ENCODE data around the gene SUCLG2. TPM values are rescaled to one million over a fixed set of nuclear protein-coding genes. Genes with fewer than 3 reads are reported as not detected.

SUCLG2 gene
- total and polyA plus RNA-seq, 10 of the 15 experiments (the other 5 are each of a cell fraction or from before 2014, with no cell fraction given), result 17.8 to 50.9 (median 37.2) TPM

GRCh38 chr3:67509471-67510075, 144.8 kb downstream of the SUCLG2 start:
- BruUV-seq (replicated peaks), result no TSS peak
- no peak overlapping the region for H3K4me3 ChIP-seq
- DNase-seq (ENCODE audit: low read depth, low spot score) (no peak), ATAC-seq (no peak), FAIRE-seq (peak; percentile 31)
- H3K4me2 ChIP-seq (ENCODE audit: control insufficient read depth, insufficient read depth), result no peak overlapping the region
- H3K4me1 ChIP-seq (ENCODE audit: control insufficient read depth, insufficient read depth, low read length), result no peaks in the 10 kb centered on the region
- 0 out of 2 replicates have a peak, but pooled peaks have one; percentile 47 for TF ChIP-seq ZNF24 (IDR thresholded peaks at IDR 0.05)
- TF ChIP-seq, protein P1, sequence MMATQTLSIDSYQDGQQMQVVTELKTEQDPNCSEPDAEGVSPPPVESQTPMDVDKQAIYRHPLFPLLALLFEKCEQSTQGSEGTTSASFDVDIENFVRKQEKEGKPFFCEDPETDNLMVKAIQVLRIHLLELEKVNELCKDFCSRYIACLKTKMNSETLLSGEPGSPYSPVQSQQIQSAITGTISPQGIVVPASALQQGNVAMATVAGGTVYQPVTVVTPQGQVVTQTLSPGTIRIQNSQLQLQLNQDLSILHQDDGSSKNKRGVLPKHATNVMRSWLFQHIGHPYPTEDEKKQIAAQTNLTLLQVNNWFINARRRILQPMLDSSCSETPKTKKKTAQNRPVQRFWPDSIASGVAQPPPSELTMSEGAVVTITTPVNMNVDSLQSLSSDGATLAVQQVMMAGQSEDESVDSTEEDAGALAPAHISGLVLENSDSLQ (IDR thresholded peaks at IDR 0.05), result no peak
- no peak overlapping the region for H3K27ac ChIP-seq (ENCODE audit: control insufficient read depth, insufficient read depth)
- H3K9me3 ChIP-seq (replicated peaks; ENCODE audit: control insufficient read depth, insufficient read depth, low read length), result no peaks in the 10 kb centered on the region
- no peak overlapping the region for H3K9ac ChIP-seq (ENCODE audit: control insufficient read depth, insufficient read depth, low read length)
- SMC1A ChIA-PET (ENCODE audit: uncharacterized antibody, unreplicated experiment), result interaction anchor here (0.9 to 1.9 kb wide), 2 partner anchors 9 to 22 kb away, joined by 3 to 6 read pairs; no protein-coding TSS in a partner anchor
- intact Hi-C loops (cut with micrococcal nuclease; ENCODE audit: unreplicated experiment), result no loop called here
- POLR2A ChIA-PET, result no interaction called here
- peaks cover 0 to 3% of the 10 kb centered on the region in 2 experiments; a peak in 2 of 4 replicates for H3K36me3 ChIP-seq (ENCODE audit: control insufficient read depth in 2 of 2, insufficient read depth in 2 of 2, low read length in 1 of 2)
- CTCF ChIA-PET, result interaction anchor here (1.2 kb wide), 1 partner anchor 126 kb away, joined by 5 read pairs; no protein-coding TSS in a partner anchor
- 90% methylated on average over 4 of the region's 4 CpGs for WGBS (ENCODE audit: insufficient coverage, insufficient replicate concordance, low lambda C conversion rate, missing lambda C conversion rate)
- no peaks in the 10 kb centered on the region for H3K27me3 ChIP-seq (replicated peaks in 1 of 2; ENCODE audit: control insufficient read depth in 2 of 2, insufficient read depth in 2 of 2, low read length in 1 of 2)
- H3K79me2 ChIP-seq (ENCODE audit: control insufficient read depth, insufficient read depth, low read length), result no peaks in the 10 kb centered on the region
- RAD21 ChIA-PET (ENCODE audit: unreplicated experiment), result interaction anchor here (1.3 kb wide), 1 partner anchor 400 kb away, joined by 4 read pairs; no protein-coding TSS in a partner anchor
- in situ Hi-C loops (cut with MboI), result no loop called here
- H4K20me1 ChIP-seq (ENCODE audit: control insufficient read depth, insufficient read depth), result no peaks in the 10 kb centered on the region
- H2AFZ ChIP-seq (ENCODE audit: control insufficient read depth, low read depth, low read length), result no peak overlapping the region

DNA sequence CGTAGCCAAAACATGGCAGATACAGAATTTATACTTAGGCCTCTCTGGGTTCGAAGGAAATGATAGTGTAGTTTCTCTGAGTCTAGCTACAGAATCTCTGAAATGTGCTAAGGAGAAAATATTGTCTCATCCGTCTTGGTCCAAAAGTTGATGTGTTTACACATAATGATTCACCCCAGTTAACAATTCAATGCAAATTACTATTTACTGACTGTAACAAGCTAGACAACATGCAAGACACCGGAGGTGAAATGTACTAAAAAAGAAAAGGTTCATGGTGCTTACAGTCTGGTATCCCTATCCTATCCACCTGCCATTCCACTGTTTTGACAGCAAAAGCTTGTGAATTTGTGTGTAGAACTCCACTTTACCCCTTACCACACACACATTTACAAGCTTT, 146.8 kb downstream of the SUCLG2 start:
- intact Hi-C loops (cut with micrococcal nuclease; ENCODE audit: unreplicated experiment) (no loop called here), in situ Hi-C loops (cut with MboI) (no loop called here)
- Histone ChIP-seq H3K4me1 (ENCODE audit: control insufficient read depth, insufficient read depth, low read length) (no peaks in the 10 kb centered on the region), H3K27ac (ENCODE audit: control insufficient read depth, insufficient read depth) (no peak overlapping the region), H3K27me3 (replicated peaks in 1 of 2; ENCODE audit: control insufficient read depth in 2 of 2, insufficient read depth in 2 of 2, low read length in 1 of 2) (no peaks in the 10 kb centered on the region), H3K4me3 (no peak overlapping the region), H3K4me2 (ENCODE audit: control insufficient read depth, insufficient read depth) (no peak overlapping the region), H3K9ac (ENCODE audit: control insufficient read depth, insufficient read depth, low read length) (no peak overlapping the region), H3K79me2 (ENCODE audit: control insufficient read depth, insufficient read depth, low read length) (no peaks in the 10 kb centered on the region), H4K20me1 (ENCODE audit: control insufficient read depth, insufficient read depth) (no peaks in the 10 kb centered on the region), H3K9me3 (replicated peaks; ENCODE audit: control insufficient read depth, insufficient read depth, low read length) (no peaks in the 10 kb centered on the region), H3K36me3 (ENCODE audit: control insufficient read depth in 2 of 2, insufficient read depth in 2 of 2, low read length in 1 of 2) (peaks cover 0 to 2% of the 10 kb centered on the region in 2 experiments; a peak in 2 of 4 replicates), H2AFZ (ENCODE audit: control insufficient read depth, low read depth, low read length) (no peak overlapping the region)
- SMC1A ChIA-PET (ENCODE audit: uncharacterized antibody, unreplicated experiment), result interaction anchor here (1.2 to 1.5 kb wide), 3 partner anchors 18 to 32 kb away, joined by 3 read pairs; no protein-coding TSS in a partner anchor
- ATAC-seq (no peak), DNase-seq (ENCODE audit: low read depth, low spot score) (no peak), FAIRE-seq (no peak)
- TF ChIP-seq RUNX3 (IDR thresholded peaks at IDR 0.05; ENCODE audit: low read length) (no peak), PAX8 (IDR thresholded peaks at IDR 0.05) (no peak)
- 97% methylated on average over 4 of the region's 4 CpGs for WGBS (ENCODE audit: insufficient coverage, insufficient replicate concordance, low lambda C conversion rate, missing lambda C conversion rate)
- RAD21 ChIA-PET (ENCODE audit: unreplicated experiment), result no interaction called here
- CTCF ChIA-PET, result interaction anchor here (1.0 kb wide), 3 partner anchors 14 to 1767 kb away, joined by 3 to 4 read pairs (median 4); no protein-coding TSS in a partner anchor
- POLR2A ChIA-PET, result no interaction called here
- no TSS peak for BruUV-seq (replicated peaks)
